Cardiac muscle cell (in vitro differentiated cells and primary cell): ENCODE data around the gene MMP15. TPM values are rescaled to one million over a fixed set of nuclear protein-coding genes. Genes with fewer than 3 reads are reported as not detected.
A peak's percentile ranks its signal among the peaks of the same experiment; 100 is the strongest.

Experiments
- DNase-seq, 2 donors: peaks; one replicate each; pipeline versions ENCODE4 v3.0.0 to v3.0.0-alpha.2; 2010 to 2017; ENCODE audit warnings: low read depth in 1 of 2, low spot score in 1 of 2
- H3K27ac ChIP-seq: fragments of 200-600 bp; sonication (generic); 2 replicates; pipeline ENCODE4 v1.5.1; 2016
- H3K27me3 ChIP-seq: fragments of 200-600 bp; sonication (generic); 2 replicates; pipeline ENCODE4 v1.6.0; 2016; ENCODE audit warnings: control low read depth
- H3K36me3 ChIP-seq: fragments of 200-600 bp; sonication (generic); 2 replicates; pipeline ENCODE4 v1.5.1; 2016; ENCODE audit warnings: control low read depth
- H3K4me1 ChIP-seq: fragments of 200-600 bp; sonication (generic); 2 replicates; pipeline ENCODE4 v1.8.1; 2017; ENCODE audit warnings: low read depth, mild to moderate bottlenecking, mixed run types
- H3K4me3 ChIP-seq: fragments of 200-600 bp; sonication (generic); 2 replicates; pipeline ENCODE4 v1.5.1; 2016; ENCODE audit warnings: mild to moderate bottlenecking
- H3K9me3 ChIP-seq: fragments of 200-600 bp; sonication (generic); 2 replicates; pipeline ENCODE4 v1.5.1; 2017; ENCODE audit warnings: low read depth, mild to moderate bottlenecking, control low read depth
- CTCF ChIP-seq: IDR thresholded peaks from 2 replicates; pipeline ENCODE4 v1.5.1; 2012; ENCODE audit warnings: low read depth, mild to moderate bottlenecking, low read length
- polyA plus RNA-seq: library from polyadenylated mRNA; unstranded; fragments of >200 nt; fragmentation: Nextera tagmentation; extraction: Ambion mirVana; gene quantifications from 2 replicates; pipeline ENCODE4 v1.2.1, GENCODE V29; 2016
- total RNA-seq: library from RNA; depleted of rRNA; stranded (reverse); fragments of >200 nt; gene quantifications from 2 replicates; pipeline ENCODE4 v1.2.3, GENCODE V29; 2016

Gene MMP15
- total and polyA plus RNA-seq, 2 experiments from 2014 or later = 317 to 473 TPM

GRCh38 chr16:58096249-58096648, 70.7 kb downstream of the MMP15 start:
- Histone ChIP-seq H3K27ac (peak overlapping the region; percentile 45), H3K36me3 (no peaks in the 10 kb centered on the region), H3K4me3 (no peak overlapping the region), H3K4me1 (peaks cover 16% of the 10 kb centered on the region), H3K9me3 (no peaks in the 10 kb centered on the region), H3K27me3 (no peaks in the 10 kb centered on the region)
- DNase-seq = peak in 1 of 2 donors; percentile 42
- no peak for TF ChIP-seq CTCF

Other genes with a start within 250 kb of the MMP15 start
- gene KIFC3, start 223.3 kb upstream of the MMP15 start, total RNA-seq = 28.4 and 50.1 TPM in 2 replicates
- 24.8 and 33.0 TPM in 2 replicates for gene KIFC3, start 223.3 kb upstream of the MMP15 start, polyA plus RNA-seq
- gene CNGB1, start 54.6 kb upstream of the MMP15 start, total RNA-seq = not detected in 2 replicates
- gene CNGB1, start 54.6 kb upstream of the MMP15 start, polyA plus RNA-seq = not detected in 2 replicates
- 11.6 and 12.4 TPM in 2 replicates for gene ZNF319, start 25.1 kb upstream of the MMP15 start, total RNA-seq
- 12.3 and 13.3 TPM in 2 replicates for gene ZNF319, start 25.1 kb upstream of the MMP15 start, polyA plus RNA-seq
- 41.4 and 48.3 TPM in 2 replicates for gene USB1, start 24.3 kb upstream of the MMP15 start, total RNA-seq
- gene USB1, start 24.3 kb upstream of the MMP15 start, polyA plus RNA-seq = 40.2 and 60.8 TPM in 2 replicates
- 154 and 198 TPM in 2 replicates for gene CFAP20, start 103.6 kb downstream of the MMP15 start, total RNA-seq
- 118 and 137 TPM in 2 replicates for gene CFAP20, start 103.6 kb downstream of the MMP15 start, polyA plus RNA-seq
- gene CSNK2A2, start 172.4 kb downstream of the MMP15 start, total RNA-seq = 35.5 and 44.3 TPM in 2 replicates
- 26.7 and 35.9 TPM in 2 replicates for gene CSNK2A2, start 172.4 kb downstream of the MMP15 start, polyA plus RNA-seq